ENCODE results near the gene EFCAB11. TPM values are rescaled to one million over a fixed set of nuclear protein-coding genes. Genes with fewer than 3 reads are reported as not detected.

Gene EFCAB11
- total RNA-seq, 2 experiments from 2014 or later, result 4.8 to 6.3 TPM

DNA sequence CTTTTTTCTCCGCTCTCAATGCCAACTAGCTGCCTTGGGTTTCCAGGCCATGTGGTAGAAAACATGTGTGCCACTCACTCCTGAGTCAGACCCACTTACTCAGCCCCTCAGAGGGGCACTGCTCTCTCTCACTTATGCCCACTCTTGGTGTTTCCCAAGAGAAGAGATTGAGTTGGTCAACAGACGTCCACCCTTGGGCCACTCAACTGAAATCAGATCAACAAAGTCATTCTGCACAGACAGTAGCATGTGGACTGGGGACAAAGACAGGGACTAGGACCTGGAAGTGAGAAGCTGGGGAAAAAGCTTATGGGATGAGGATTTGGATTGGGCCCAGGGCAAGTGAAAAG lies 161.2 kb downstream of the EFCAB11 start:
- ATAC-seq (no peak), DNase-seq (no peak)
- no peaks in the 10 kb centered on the region for H3K4me1 Mint-ChIP-seq
- H3K9me3 Mint-ChIP-seq (ENCODE audit: low read depth), result no peaks in the 10 kb centered on the region
- no peaks in the 10 kb centered on the region for H3K27me3 Mint-ChIP-seq
- no peak overlapping the region for H3K27ac Mint-ChIP-seq
- H3K36me3 Mint-ChIP-seq (ENCODE audit: low read depth), result no peaks in the 10 kb centered on the region
- ChIA-PET POLR2A (no interaction called here), CTCF (no interaction called here)
- H3K4me3 Mint-ChIP-seq, result no peak overlapping the region
- intact Hi-C loops (cut with DNase I, micrococcal nuclease), result no loop called here

DNA sequence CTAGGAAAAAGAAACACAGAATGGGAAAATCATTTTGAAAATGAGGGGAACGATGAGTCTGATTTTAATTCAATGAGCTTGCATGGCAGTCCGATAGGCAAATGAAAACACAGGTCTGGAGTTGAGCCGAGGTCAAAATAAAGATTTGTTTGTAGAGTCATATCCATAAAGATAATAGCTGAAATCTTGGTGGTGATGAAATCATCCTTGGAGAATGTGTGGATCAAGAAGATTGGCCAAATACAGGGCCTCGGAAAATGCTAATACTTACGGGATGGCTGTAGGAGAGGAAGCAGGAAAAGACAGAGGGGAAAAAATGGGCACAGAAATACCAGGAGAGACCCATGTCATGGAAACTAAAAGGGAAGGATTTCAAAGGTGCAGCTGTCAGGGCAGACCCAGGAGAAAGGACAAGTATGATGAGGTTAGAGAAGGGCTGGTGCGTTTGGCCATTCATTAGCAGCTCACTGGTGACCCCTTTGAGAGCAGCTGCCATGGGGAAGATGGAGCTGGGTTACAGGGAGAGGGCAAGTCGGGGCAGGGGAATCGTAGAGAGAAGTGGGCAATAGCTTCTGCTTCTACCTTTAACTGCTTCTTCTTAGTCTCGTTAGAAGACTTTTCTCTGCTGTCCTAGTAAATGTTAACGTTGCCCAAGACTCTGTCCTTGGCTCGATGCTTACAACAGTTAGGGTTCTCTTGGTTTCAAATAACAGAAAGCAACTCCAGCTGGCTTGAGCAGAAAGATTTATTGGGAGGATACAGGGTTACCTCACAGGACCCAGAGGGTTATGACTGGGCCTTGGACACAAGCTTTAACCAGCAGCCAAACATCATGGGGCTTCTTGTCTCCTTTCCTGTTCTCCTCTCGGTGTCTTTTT lies 161.8 kb downstream of the EFCAB11 start:
- no peaks in the 10 kb centered on the region for H3K4me1 Mint-ChIP-seq
- no peak for DNase-seq
- CTCF ChIA-PET, result no interaction called here
- no peak for ATAC-seq
- H3K27me3 Mint-ChIP-seq, result no peaks in the 10 kb centered on the region
- no peak overlapping the region for H3K4me3 Mint-ChIP-seq
- intact Hi-C loops (cut with DNase I, micrococcal nuclease), result no loop called here
- H3K9me3 Mint-ChIP-seq (ENCODE audit: low read depth), result no peaks in the 10 kb centered on the region
- no peak overlapping the region for H3K27ac Mint-ChIP-seq
- H3K36me3 Mint-ChIP-seq (ENCODE audit: low read depth), result no peaks in the 10 kb centered on the region
- POLR2A ChIA-PET, result no interaction called here

- Mint-ChIP-seq H3K4me1 (no peaks in the 10 kb centered on the region), H3K27ac (no peak overlapping the region), H3K36me3 (ENCODE audit: low read depth) (no peaks in the 10 kb centered on the region), H3K27me3 (no peaks in the 10 kb centered on the region), H3K4me3 (no peak overlapping the region), H3K9me3 (ENCODE audit: low read depth) (no peaks in the 10 kb centered on the region)
- ATAC-seq, result no peak
- intact Hi-C loops (cut with DNase I, micrococcal nuclease), result no loop called here
- CTCF ChIA-PET, result no interaction called here
- DNase-seq, result no peak
- POLR2A ChIA-PET, result no interaction called here
Observed at GRCh38 chr14:89787525-89787924, 167.0 kb downstream of the EFCAB11 start.

DNA sequence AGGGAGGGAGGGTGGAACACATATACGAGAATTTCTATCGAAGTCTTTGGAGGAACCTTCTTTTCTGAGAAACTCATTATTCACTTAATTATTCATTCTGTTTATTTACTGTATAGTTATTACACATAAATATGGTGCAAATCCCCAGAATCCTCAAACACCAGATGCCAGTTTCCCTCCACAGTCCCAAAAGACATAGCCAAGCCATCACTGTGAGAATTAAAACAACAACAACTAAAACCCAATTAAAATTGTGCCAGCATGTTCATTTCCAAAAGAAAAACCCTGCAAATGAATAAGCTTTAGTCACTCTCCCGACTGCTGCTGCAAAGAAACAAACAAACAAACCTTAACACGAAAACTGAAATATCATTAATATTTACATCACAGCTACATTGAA lies 173.5 kb downstream of the EFCAB11 start:
- no peaks in the 10 kb centered on the region for H3K27me3 Mint-ChIP-seq
- no peak overlapping the region for H3K4me3 Mint-ChIP-seq
- no peaks in the 10 kb centered on the region for H3K9me3 Mint-ChIP-seq (ENCODE audit: low read depth)
- no peaks in the 10 kb centered on the region for H3K4me1 Mint-ChIP-seq
- DNase-seq (no peak), ATAC-seq (no peak)
- no peak overlapping the region for H3K27ac Mint-ChIP-seq
- H3K36me3 Mint-ChIP-seq (ENCODE audit: low read depth), result no peaks in the 10 kb centered on the region
- intact Hi-C loops (cut with DNase I, micrococcal nuclease), result no loop called here
- POLR2A ChIA-PET, result no interaction called here
- CTCF ChIA-PET, result no interaction called here

GRCh38 chr14:89779707-89780106 lies 174.8 kb downstream of the EFCAB11 start:
- H3K4me3 Mint-ChIP-seq, result no peak overlapping the region
- intact Hi-C loops (cut with DNase I, micrococcal nuclease), result loop anchor here in 1 of 2 experiments (10.0 kb wide), 1 partner anchor 135 kb away; no protein-coding TSS in a partner anchor
- DNase-seq (no peak), ATAC-seq (no peak)
- H3K27ac Mint-ChIP-seq, result no peak overlapping the region
- H3K27me3 Mint-ChIP-seq, result no peaks in the 10 kb centered on the region
- ChIA-PET CTCF (interaction anchor here (0.6 kb wide), 1 partner anchor 496 kb away, joined by 4 read pairs; no protein-coding TSS in a partner anchor), POLR2A (no interaction called here)
- no peaks in the 10 kb centered on the region for H3K36me3 Mint-ChIP-seq (ENCODE audit: low read depth)
- no peaks in the 10 kb centered on the region for H3K9me3 Mint-ChIP-seq (ENCODE audit: low read depth)
- H3K4me1 Mint-ChIP-seq, result peaks cover 2% of the 10 kb centered on the region

DNA sequence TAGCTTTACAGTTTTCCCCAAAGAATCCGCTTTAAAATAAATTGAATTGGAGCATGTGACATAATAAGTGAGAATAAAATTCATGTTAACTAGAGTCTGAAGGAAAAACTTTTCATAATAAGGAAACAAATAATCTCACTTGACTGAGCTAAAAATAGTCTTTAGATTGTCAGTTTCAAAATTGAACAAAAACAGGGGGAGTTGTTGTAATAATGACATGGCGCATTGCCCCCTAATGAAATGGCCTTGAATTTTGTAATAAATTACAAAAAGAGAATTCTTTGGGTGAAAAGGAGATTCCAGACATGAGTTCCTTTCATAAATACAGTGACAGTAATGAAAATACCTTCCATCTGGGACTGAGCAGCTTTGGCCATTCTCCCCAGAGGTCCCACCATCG lies 178.6 kb downstream of the EFCAB11 start:
- no peak for ATAC-seq
- intact Hi-C loops (cut with DNase I, micrococcal nuclease), result loop anchor here in 1 of 2 experiments (10.0 kb wide), 1 partner anchor 139 kb away; no protein-coding TSS in a partner anchor
- ChIA-PET POLR2A (no interaction called here), CTCF (interaction anchor here (0.7 to 1.8 kb wide), 3 partner anchors 8 to 160 kb away, joined by 3 to 6 read pairs (median 3); no protein-coding TSS in a partner anchor)
- H3K36me3 Mint-ChIP-seq (ENCODE audit: low read depth), result no peaks in the 10 kb centered on the region
- peaks cover 2% of the 10 kb centered on the region for H3K27me3 Mint-ChIP-seq
- no peak for DNase-seq
- no peaks in the 10 kb centered on the region for H3K9me3 Mint-ChIP-seq (ENCODE audit: low read depth)
- peaks cover 18% of the 10 kb centered on the region for H3K4me1 Mint-ChIP-seq
- no peak overlapping the region for H3K27ac Mint-ChIP-seq
- H3K4me3 Mint-ChIP-seq, result no peak overlapping the region

GRCh38 chr14:89775151-89775550 lies 179.4 kb downstream of the EFCAB11 start:
- no peaks in the 10 kb centered on the region for H3K36me3 Mint-ChIP-seq (ENCODE audit: low read depth)
- no peak overlapping the region for H3K27ac Mint-ChIP-seq
- CTCF ChIA-PET, result interaction anchor here (1.8 kb wide), 1 partner anchor 9 kb away, joined by 6 read pairs; no protein-coding TSS in a partner anchor
- peaks cover 2% of the 10 kb centered on the region for H3K27me3 Mint-ChIP-seq
- ATAC-seq, result no peak
- POLR2A ChIA-PET, result no interaction called here
- H3K4me1 Mint-ChIP-seq, result peaks cover 21% of the 10 kb centered on the region
- no peak for DNase-seq
- intact Hi-C loops (cut with DNase I, micrococcal nuclease), result loop anchor here in 1 of 2 experiments (10.0 kb wide), 1 partner anchor 140 kb away; no protein-coding TSS in a partner anchor
- H3K9me3 Mint-ChIP-seq (ENCODE audit: low read depth), result no peaks in the 10 kb centered on the region
- H3K4me3 Mint-ChIP-seq, result no peak overlapping the region

DNA sequence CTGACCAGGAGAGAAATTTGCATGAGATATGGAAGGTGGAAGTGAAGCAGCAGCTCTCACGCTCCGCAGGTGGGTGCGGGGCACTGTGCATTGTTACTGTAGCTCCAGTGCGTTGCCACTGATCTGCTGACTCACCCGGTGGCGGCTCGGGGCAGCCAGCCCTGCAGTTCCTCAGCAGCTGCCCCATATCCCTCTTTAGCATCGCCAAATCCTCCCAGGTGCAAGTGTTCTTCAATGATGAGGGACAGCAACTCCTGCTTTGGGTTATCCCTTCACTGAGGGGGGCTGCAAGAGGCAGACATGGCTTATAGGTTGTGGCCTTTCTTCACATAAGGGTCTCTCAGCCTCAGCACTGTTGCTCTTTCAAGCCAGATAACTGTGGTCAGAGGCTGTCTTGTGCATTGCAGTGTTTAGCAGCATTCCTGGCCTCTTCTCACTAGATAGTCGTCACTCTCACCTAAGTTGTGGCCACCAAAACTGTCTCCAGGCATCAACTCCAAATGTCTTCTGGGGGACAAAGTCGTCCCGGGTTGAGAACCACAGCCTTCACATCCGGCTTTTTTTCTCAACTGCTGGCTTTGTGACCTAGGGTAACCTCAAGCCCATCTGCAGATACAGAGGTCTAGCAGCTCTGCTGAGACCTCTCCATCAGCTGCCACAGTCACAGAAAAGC lies 180.8 kb downstream of the EFCAB11 start:
- H3K27ac Mint-ChIP-seq, result peak overlapping the region; percentile 76
- H3K9me3 Mint-ChIP-seq (ENCODE audit: low read depth), result no peaks in the 10 kb centered on the region
- CTCF ChIA-PET, result interaction anchor here (0.7 to 1.1 kb wide), 3 partner anchors 12 to 140 kb away, joined by 3 read pairs; no protein-coding TSS in a partner anchor
- peak overlapping the region; percentile 37 for H3K4me3 Mint-ChIP-seq
- intact Hi-C loops (cut with DNase I, micrococcal nuclease), result loop anchor here in 1 of 2 experiments (5.0 to 10.0 kb wide), 3 partner anchors 141 to 746 kb away; partner anchors contain the start of gene FOXN3
- H3K4me1 Mint-ChIP-seq, result peaks cover 21% of the 10 kb centered on the region
- peaks cover 2% of the 10 kb centered on the region for H3K27me3 Mint-ChIP-seq
- H3K36me3 Mint-ChIP-seq (ENCODE audit: low read depth), result no peaks in the 10 kb centered on the region
- POLR2A ChIA-PET, result no interaction called here
- DNase-seq (peak; percentile 85), ATAC-seq (peak; percentile 97)

DNA sequence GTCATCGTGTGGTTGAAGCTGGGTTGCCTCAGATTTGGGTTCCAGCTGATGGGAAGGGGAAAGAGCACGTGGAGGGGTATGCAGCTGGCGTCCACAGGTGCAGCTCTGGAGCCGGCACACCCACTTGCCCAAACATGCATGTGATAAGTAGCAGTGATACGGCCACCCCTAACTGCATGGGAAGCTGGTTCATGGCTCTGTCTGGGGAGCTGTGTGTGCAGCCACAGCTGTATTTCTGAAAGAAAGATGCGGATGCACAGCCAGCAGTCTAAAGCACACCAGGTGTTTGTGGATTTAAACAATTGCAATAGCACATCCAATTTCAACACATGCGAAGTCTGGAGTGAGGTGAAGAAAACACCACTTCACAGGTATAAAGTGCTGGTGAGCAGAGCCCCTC lies 181.4 kb downstream of the EFCAB11 start:
- Mint-ChIP-seq H3K4me1 (peaks cover 21% of the 10 kb centered on the region), H3K27ac (no peak overlapping the region), H3K4me3 (peak overlapping the region; percentile 11), H3K36me3 (ENCODE audit: low read depth) (no peaks in the 10 kb centered on the region), H3K9me3 (ENCODE audit: low read depth) (no peaks in the 10 kb centered on the region), H3K27me3 (peaks cover 2% of the 10 kb centered on the region)
- ChIA-PET POLR2A (no interaction called here), CTCF (interaction anchor here (0.7 to 1.1 kb wide), 2 partner anchors 31 to 140 kb away, joined by 3 read pairs; no protein-coding TSS in a partner anchor)
- ATAC-seq, result peak; percentile 12
- DNase-seq, result no peak
- intact Hi-C loops (cut with DNase I, micrococcal nuclease), result loop anchor here in 1 of 2 experiments (5.0 to 10.0 kb wide), 3 partner anchors 142 to 746 kb away; partner anchors contain the start of gene FOXN3

DNA sequence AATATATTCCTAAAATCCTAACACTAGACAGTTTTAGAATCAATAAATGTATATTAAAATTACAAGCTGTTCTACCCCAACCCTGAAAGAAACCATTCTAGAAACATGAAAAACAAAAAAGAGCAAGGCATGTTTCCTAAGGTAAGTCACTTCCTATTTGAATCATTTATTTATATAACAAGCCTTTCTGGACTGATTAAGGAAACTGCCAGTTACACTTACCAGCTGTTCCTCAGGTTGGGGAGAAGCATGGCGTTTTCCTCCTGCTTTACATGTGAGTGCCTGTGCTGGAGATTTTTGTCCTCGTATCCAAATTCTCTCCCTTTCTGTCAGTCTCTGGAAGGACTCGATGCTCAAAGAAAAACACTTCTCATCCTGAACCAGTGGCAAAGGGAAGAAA lies 183.3 kb downstream of the EFCAB11 start:
- Mint-ChIP-seq H3K27ac (no peak overlapping the region), H3K9me3 (ENCODE audit: low read depth) (no peaks in the 10 kb centered on the region), H3K36me3 (ENCODE audit: low read depth) (peaks cover 2% of the 10 kb centered on the region), H3K4me3 (no peak overlapping the region), H3K4me1 (peaks cover 37% of the 10 kb centered on the region), H3K27me3 (peaks cover 2% of the 10 kb centered on the region)
- DNase-seq, result no peak
- no peak for ATAC-seq
- ChIA-PET POLR2A (no interaction called here), CTCF (interaction anchor here (0.7 kb wide), 1 partner anchor 553 kb away, joined by 5 read pairs; no protein-coding TSS in a partner anchor)
- intact Hi-C loops (cut with DNase I, micrococcal nuclease), result loop anchor here in 1 of 2 experiments (5.0 to 10.0 kb wide), 3 partner anchors 144 to 744 kb away; partner anchors contain the start of gene FOXN3

- DNase-seq (peak; percentile 78), ATAC-seq (peak; percentile 95)
- CTCF ChIA-PET, result interaction anchor here (0.6 to 1.2 kb wide), 10 partner anchors 8 to 523 kb away, joined by 3 to 4 read pairs (median 3); no protein-coding TSS in a partner anchor
- peak overlapping the region; percentile 13 for H3K4me3 Mint-ChIP-seq
- peaks cover 25% of the 10 kb centered on the region for H3K4me1 Mint-ChIP-seq
- no peaks in the 10 kb centered on the region for H3K9me3 Mint-ChIP-seq (ENCODE audit: low read depth)
- H3K36me3 Mint-ChIP-seq (ENCODE audit: low read depth), result peaks cover 3% of the 10 kb centered on the region
- intact Hi-C loops (cut with DNase I, micrococcal nuclease), result loop anchor here (1.0 to 5.0 kb wide), 9 partner anchors 86 to 741 kb away; partner anchors contain the start of gene FOXN3 (in 1 of the 2)
- H3K27me3 Mint-ChIP-seq, result peaks cover 2% of the 10 kb centered on the region
- POLR2A ChIA-PET, result interaction anchor here (0.6 kb wide), 1 partner anchor 287 kb away, joined by 3 read pairs; no protein-coding TSS in a partner anchor
- H3K27ac Mint-ChIP-seq, result peak overlapping the region; percentile 82
Observed at GRCh38 chr14:89767861-89768268, 186.7 kb downstream of the EFCAB11 start.

All from activated CD4-positive, alpha-beta T cell treated with anti-CD3 and anti-CD28 coated beads for 36 hours (primary cell).